ENCODE data around the gene FGFRL1.
A peak's percentile ranks its signal among the peaks of the same experiment; 100 is the strongest.

FGFRL1 gene

DNA sequence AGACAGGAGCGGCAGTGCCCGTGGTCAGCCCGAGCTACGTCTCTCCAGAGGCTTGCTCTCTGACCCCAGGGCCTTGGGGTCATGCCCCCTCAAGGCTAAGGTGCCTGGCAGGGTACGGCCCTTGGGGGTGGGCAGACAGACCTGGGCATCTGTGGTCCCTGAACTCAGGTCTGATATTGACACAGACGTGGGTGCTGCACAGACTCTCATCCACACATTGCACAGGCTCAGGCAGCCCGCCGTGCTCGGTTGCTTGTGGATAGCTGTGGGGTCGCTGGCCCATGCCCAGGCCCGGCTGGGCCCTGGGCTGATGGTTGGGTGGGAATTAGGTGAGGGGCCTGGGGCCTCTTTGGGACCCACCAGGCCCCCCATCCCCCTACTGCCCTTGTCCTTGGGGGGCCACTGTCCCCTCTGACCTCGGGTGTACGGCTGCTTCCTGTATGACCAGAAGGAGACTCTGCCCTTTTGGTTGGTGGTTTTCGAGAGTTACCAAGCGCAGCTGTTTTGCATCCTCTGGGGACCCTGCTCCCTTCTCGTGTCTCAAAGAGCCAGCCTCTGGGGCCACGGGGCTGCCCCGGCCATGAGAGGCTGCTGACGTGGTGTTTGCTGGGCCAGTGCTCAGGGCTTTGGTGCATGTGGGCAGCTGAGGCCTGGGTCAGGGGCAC is 10.1 kb downstream of the FGFRL1 start:
- DNase-seq (ENCODE audit: low read depth in 4 of 4, low spot score in 1 of 4), result no peak

DNA sequence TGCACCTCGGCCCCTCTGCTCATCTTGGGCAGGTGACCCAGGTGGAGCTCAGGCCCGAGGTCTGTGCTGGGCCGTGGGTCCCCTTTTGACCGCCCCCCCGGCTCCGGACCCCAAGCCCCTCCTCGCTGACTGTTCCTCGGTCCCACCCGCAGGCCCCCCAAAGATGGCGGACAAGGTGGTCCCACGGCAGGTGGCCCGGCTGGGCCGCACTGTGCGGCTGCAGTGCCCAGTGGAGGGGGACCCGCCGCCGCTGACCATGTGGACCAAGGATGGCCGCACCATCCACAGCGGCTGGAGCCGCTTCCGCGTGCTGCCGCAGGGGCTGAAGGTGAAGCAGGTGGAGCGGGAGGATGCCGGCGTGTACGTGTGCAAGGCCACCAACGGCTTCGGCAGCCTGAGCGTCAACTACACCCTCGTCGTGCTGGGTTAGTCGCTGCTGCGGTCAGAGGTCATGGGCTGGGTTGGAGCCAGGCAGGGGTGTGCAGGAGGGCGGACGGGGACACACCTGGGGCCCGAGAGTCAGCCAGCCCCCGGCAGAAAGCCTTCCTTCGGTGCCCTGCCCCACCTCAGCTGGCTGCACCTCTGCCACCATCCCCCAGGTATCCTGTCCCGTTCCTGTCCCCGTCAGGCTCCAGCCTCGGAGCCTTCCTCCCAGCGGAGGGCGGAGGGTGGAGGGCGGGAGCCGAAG is 10.8 kb downstream of the FGFRL1 start:
- no peak for DNase-seq (ENCODE audit: low read depth in 4 of 4, low spot score in 1 of 4)

GRCh38 chr4:1022739-1023066 is 11.3 kb downstream of the FGFRL1 start:
- no peak for DNase-seq (ENCODE audit: low read depth in 4 of 4, low spot score in 1 of 4)

DNA sequence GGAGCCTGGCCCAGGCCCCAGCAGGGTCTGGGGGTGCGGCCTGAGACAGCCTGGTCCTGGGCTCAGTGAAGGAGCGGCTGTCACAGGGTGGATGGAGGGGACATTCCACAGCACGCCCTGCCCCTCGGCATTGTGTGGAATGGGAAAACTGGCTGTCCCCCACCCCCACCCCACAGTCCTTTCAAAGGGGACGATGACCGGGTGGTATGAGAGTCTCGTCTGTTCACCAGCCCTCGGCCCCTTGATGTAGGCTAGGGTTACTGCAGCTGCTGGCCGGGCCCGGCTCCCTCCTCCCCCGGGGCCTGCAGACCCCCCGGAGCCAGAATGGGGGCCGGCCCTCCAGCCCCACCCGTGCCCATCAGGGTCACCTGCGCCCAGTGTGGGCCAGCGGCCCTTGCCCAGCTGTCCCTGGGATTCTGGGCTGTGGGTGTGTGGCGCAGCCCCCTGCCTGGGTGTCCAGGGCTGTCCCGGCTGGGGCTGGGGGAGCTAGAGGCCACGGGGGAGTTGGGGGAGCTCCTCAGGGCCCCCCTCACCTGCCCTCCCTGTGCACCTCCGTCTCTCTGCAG is 11.7 kb downstream of the FGFRL1 start:
- DNase-seq (ENCODE audit: low read depth in 4 of 4, low spot score in 1 of 4), result no peak

- no peak for DNase-seq (ENCODE audit: low read depth in 4 of 4, low spot score in 1 of 4)
These were observed 12.7 kb downstream of the FGFRL1 start for GRCh38 chr4:1023895-1024740.

GRCh38 chr4:1024882-1025545 is 13.6 kb downstream of the FGFRL1 start:
- DNase-seq (ENCODE audit: low read depth in 4 of 4, low spot score in 1 of 4), result no peak

GRCh38 chr4:1026115-1026514 is 14.7 kb downstream of the FGFRL1 start:
- DNase-seq (ENCODE audit: low read depth in 4 of 4, low spot score in 1 of 4), result peak in 2 of 4 experiments; percentile 16 to 34

- DNase-seq (ENCODE audit: low read depth in 4 of 4, low spot score in 1 of 4), result no peak
These were observed 15.9 kb downstream of the FGFRL1 start for GRCh38 chr4:1027219-1027914.

GRCh38 chr4:1027915-1028238 is 16.5 kb downstream of the FGFRL1 start:
- DNase-seq (ENCODE audit: low read depth in 4 of 4, low spot score in 1 of 4), result no peak

DNA sequence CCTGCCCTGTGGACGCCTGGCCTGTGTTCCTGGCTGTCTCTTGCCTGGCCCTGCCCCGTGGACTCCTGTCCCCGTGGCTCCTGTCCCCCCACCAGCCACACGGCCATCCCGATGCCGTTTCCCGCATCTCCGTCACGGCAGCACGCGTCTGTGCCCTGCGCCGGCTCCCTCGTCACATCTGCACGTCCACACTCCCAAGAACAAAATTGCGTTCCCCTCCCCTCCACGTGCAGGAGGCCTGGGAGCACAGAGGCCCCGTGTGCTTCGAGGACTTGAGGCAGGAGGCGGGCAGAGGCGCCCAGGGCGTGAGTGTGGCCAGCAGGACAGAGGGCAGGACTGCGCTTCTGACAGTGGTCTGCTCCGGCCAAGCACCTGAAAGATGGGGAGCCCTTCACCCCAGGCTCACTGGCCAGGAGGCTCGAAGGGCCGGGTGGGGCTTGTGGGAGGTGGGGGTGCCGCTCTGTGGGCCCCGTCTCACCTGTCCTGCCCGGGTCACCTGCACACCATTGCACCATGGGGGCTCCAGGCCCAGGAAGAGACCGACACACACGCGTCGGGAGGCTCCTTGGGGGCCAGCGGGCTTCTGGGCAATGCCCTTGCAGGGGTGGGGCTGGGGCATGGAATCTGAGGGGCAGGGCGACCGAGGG is 17.3 kb downstream of the FGFRL1 start:
- DNase-seq (ENCODE audit: low read depth in 4 of 4, low spot score in 1 of 4), result no peak

DNA sequence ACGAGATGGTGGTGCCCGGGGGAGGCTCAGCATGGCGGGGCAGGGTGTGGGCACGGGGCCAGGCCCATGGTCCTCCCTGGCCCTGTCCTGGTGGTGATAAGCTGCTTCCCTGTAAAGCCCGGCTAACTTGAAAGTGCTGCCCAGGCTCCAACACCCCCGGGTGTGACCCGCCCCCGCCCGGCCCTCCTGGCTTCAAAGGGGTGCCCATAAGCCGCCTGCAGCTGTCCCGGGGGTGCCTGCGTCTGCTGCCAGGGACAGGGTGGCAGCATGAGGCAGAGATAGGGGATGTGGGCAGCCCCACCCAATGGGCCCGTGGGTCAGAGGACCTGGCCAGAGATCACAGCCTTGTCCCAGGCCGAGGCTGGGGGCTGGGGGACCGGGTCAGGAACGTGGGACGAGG is 18.1 kb downstream of the FGFRL1 start:
- DNase-seq (ENCODE audit: low read depth in 4 of 4, low spot score in 1 of 4), result no peak

DNA sequence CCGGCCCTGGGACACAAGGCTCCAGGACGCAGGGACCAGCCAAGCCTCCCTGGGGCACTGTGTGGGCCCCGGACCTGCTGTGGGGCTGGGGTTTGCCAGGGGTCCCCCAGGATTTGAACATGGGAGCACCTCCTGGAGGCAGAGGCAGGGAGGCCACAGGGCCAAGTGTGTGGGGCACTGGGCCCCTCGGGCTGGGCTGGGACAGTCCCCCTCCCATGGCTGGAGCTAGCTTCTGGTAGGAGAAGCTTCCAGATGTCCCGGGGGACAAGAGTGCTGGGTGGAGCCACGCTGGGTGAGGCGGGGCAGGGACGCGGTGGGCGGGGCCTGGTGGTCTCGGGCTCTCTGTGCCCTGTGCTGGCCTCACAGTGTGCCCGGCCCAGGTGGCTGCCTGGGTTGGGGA is 18.6 kb downstream of the FGFRL1 start:
- DNase-seq (ENCODE audit: low read depth in 4 of 4, low spot score in 1 of 4), result no peak

DNA sequence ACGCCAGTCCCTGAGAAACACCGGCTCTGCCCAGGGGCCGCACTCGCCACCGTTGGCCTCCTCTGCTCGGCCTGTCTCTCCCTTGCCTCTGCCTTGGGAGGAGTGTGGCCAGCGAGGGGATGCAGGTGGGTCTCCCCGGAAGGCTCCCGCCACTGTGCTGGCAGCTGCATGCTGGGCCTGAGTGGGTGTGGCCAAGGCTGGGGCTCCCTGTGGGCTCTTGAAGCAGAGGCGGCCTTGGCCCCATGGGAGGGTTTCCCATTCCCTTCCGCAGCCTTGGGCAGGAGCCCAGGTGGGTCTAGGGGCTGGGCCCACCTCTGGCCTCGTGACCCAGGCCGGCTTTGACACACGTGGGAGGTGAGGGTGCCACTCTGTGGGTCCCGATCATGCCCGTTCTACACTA is 19.1 kb downstream of the FGFRL1 start:
- no peak for DNase-seq (ENCODE audit: low read depth in 4 of 4, low spot score in 1 of 4)

DNA sequence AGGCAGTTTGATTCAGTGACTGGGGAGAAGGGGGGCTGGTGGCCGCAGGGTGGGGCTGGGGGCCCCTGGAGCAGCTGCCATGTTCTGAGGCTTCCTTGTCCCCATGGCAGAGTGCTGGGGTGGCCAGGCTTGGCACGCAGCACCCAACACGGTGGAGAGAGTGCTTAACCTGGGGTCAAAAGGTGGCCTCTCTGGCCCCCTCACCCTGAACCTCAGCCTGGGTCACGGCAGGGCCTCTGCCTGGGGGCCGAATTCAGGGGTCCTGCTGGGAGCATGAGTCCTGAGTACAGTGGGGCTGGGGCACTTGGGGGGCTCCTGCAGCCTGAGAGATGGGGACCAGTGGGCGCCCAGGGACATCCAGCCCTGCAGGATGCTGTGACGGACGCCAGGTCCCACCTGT is 19.9 kb downstream of the FGFRL1 start:
- DNase-seq (ENCODE audit: low read depth in 4 of 4, low spot score in 1 of 4), result no peak

- DNase-seq (ENCODE audit: low read depth in 4 of 4, low spot score in 1 of 4), result no peak
These were observed 20.8 kb downstream of the FGFRL1 start for GRCh38 chr4:1031956-1032795.

DNA sequence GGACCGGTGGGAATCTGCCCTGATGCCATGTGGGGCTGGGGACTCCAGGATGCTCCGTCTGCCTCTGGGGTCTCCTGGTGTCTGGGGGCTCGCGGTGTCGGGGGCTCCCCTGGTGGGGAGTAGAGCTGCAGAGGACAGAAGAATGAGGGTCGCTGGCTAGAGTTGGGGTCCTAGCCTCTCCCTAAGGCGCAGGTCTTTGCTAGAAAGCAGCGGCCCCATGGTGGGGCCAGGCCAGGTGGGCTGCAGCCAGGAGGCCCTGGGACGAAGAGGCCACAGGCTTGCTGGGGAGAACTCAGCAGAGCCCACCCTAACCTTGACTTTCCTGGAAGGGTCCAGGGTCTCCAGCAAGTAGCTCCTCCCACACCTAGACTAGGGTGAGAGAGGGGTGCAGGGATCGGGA is 21.4 kb downstream of the FGFRL1 start:
- DNase-seq (ENCODE audit: low read depth in 4 of 4, low spot score in 1 of 4), result no peak

- DNase-seq (ENCODE audit: low read depth in 4 of 4, low spot score in 1 of 4), result no peak
These were observed 22.6 kb downstream of the FGFRL1 start for GRCh38 chr4:1033840-1034551.

DNA sequence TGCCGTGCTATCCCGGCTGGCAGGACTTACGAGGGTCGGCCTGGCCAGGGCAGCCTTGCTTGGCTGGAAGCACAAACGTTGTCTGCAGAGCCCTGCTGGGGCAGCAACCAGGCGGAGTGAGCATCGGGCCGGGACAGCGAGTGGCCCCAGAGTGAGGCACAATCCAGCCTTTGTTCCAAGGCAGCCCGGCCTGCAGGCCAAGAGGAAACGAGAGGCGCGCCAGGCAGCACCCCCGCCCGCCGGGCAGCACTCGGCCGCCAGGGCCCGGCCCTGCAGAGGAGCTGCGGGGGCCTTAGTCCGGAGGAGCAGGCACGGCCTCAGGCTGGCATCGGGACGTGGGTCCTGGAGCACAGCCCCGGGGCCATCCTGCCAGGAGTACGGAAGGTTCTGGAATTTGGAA is 24.1 kb downstream of the FGFRL1 start:
- no peak for DNase-seq (ENCODE audit: low read depth in 4 of 4, low spot score in 1 of 4)

DNA sequence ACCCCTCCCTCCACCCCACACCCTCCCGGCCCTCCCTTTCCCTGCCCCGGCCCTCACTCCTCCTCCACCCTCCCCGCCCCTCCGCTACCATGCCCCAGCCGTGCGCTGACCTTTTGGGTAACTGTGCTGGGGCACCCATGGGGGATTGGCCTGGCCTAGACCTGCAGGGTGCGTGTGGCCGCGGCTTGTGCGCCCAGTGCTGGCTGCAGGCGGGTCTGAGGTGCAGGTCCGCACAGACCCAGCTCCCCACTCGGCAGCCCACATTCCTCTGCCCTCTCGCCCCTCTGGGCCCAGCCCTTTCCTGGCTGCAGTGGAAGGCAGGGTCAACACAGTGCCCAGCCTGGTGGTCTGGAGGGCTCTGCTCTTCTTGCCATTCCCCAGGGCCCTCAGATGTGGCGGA is 24.7 kb downstream of the FGFRL1 start:
- DNase-seq (ENCODE audit: low read depth in 4 of 4, low spot score in 1 of 4), result no peak

Data from stimulated activated CD4-positive, alpha-beta T cell treated with anti-CD3 and anti-CD28 coated beads, Interleukin-1b, Interleukin-23, amount 100 ng/mL, for 24 hours (primary cell).